Aortic smooth muscle cell (primary cell): ENCODE results near the gene FLRT1. TPM values are rescaled to one million over a fixed set of nuclear protein-coding genes. Genes with fewer than 3 reads are reported as not detected.

Experiments used
- total RNA-seq: library from RNA; depleted of rRNA; stranded (reverse); fragments of >200 nt; gene quantifications from 2 replicates; pipeline ENCODE4 v1.2.3, GENCODE V29; 2014

FLRT1 gene, protein sequence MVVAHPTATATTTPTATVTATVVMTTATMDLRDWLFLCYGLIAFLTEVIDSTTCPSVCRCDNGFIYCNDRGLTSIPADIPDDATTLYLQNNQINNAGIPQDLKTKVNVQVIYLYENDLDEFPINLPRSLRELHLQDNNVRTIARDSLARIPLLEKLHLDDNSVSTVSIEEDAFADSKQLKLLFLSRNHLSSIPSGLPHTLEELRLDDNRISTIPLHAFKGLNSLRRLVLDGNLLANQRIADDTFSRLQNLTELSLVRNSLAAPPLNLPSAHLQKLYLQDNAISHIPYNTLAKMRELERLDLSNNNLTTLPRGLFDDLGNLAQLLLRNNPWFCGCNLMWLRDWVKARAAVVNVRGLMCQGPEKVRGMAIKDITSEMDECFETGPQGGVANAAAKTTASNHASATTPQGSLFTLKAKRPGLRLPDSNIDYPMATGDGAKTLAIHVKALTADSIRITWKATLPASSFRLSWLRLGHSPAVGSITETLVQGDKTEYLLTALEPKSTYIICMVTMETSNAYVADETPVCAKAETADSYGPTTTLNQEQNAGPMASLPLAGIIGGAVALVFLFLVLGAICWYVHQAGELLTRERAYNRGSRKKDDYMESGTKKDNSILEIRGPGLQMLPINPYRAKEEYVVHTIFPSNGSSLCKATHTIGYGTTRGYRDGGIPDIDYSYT
- under 0.01 TPM in 1 of 2 replicates, not detected in the other for total RNA-seq

GRCh38 chr11:64035576-64035975 is at the start of gene FLRT1:
FLRT1 (plus strand) TSS chr11:64035931; CDS start chr11:64116268, 80,337 bp downstream.

DNA sequence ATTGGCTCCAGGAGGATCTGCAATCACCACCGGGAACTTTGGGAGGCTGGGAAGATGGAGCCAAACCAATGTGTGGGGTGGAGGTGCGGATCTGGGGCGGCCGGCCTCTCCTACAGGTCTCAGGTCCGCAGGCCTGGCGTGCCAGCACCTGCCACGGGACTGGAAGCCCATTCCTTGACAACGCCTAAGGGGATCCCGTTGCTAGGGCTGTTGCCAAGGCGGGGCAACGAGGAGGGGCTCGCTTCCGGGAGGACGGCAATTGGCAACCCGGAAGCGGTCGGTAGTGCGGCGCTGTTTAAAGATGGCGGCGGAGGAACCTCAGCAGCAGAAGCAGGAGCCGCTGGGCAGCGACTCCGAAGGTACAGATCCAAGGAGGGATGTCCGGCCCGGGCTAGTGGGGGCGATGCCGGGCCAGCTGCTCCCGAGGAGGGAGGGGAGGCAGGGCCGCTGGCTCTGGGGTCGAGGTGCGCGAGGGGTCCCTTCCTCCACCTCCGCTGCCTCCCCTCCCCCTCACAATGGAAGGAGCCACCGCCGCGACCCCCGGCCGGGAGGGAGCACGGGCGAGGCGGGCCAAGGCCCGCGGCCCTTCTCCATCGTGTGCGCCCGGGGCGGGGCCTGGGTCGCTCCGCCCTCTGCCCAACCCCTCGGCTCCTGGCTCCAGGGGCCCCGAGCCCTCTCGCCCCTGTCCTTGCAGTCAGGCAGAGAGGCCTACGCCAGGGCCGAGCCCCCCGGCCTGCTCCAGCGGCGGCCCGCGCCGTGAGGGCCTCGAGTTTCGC is 49.4 kb upstream of the FLRT1 start, which contains the start of gene OTUB1:
OTUB1 (plus strand) TSS at position 283 of the 776 bp plus-strand sequence; CDS start at position 302, 19 bp downstream.

Other genes with a start within 250 kb of the FLRT1 start
- 8.2 and 9.4 TPM in 2 replicates for gene SPINDOC, start 222.5 kb upstream of the FLRT1 start, total RNA-seq
- gene MARK2, start 196.8 kb upstream of the FLRT1 start, total RNA-seq, result 6.6 and 8.0 TPM in 2 replicates
- gene RCOR2, start 118.8 kb upstream of the FLRT1 start, total RNA-seq, result 1.1 and 2.0 TPM in 2 replicates
- gene NAA40, start 96.9 kb upstream of the FLRT1 start, total RNA-seq, result 8.6 and 9.7 TPM in 2 replicates
- 467 and 521 TPM in 2 replicates for gene COX8A, start 61.3 kb upstream of the FLRT1 start, total RNA-seq
- gene OTUB1, start 49.5 kb upstream of the FLRT1 start, total RNA-seq, result 37.6 and 40.8 TPM in 2 replicates
- gene MACROD1, start 130.2 kb downstream of the FLRT1 start, total RNA-seq, result 15.5 and 19.3 TPM in 2 replicates
- 98.2 and 140 TPM in 2 replicates for gene STIP1, start 150.2 kb downstream of the FLRT1 start, total RNA-seq
- gene FERMT3, start 170.8 kb downstream of the FLRT1 start, total RNA-seq, result 50.9 and 96.3 TPM in 2 replicates
- gene TRPT1, start 190.3 kb downstream of the FLRT1 start, total RNA-seq, result 32.1 and 36.1 TPM in 2 replicates
- 51.7 and 61.8 TPM in 2 replicates for gene NUDT22, start 190.3 kb downstream of the FLRT1 start, total RNA-seq
- gene DNAJC4, start 194.6 kb downstream of the FLRT1 start, total RNA-seq, result 9.0 and 10.4 TPM in 2 replicates
- 24.6 and 39.0 TPM in 2 replicates for gene VEGFB, start 198.7 kb downstream of the FLRT1 start, total RNA-seq
- 92.3 and 132 TPM in 2 replicates for gene FKBP2, start 205.2 kb downstream of the FLRT1 start, total RNA-seq
- 336 and 439 TPM in 2 replicates for gene PPP1R14B, start 211.0 kb downstream of the FLRT1 start, total RNA-seq
- gene PLCB3, start 215.6 kb downstream of the FLRT1 start, total RNA-seq, result 53.6 and 68.6 TPM in 2 replicates
- gene BAD, start 248.7 kb downstream of the FLRT1 start, total RNA-seq, result 65.1 and 72.4 TPM in 2 replicates
- 6.3 and 7.6 TPM in 2 replicates for gene GPR137, start 249.9 kb downstream of the FLRT1 start, total RNA-seq